GM18873 (cell line): ENCODE results near the gene NANS.
"Not testable (repeated sequence)": the region's sequence is repeated elsewhere in the genome, so short reads cannot be mapped to it uniquely, and the experiment has no call there.

ENCODE experiments used
- ATAC-seq: cut with Tn5 transposase; IDR thresholded peaks from one replicate; pipeline ENCODE4 v1.9.1; 2021; ENCODE audit warnings: mild to moderate bottlenecking, moderate library complexity, moderate number of reproducible peaks; ENCODE audit not compliant: unreplicated experiment, low FRiP score

NANS gene

GRCh38 chr9:98128316-98128715 is 71.8 kb downstream of the NANS start:
- no peak for ATAC-seq

GRCh38 chr9:98129451-98129881 is 72.9 kb downstream of the NANS start:
- no peak for ATAC-seq

- not testable (repeated sequence) for ATAC-seq
Observed at GRCh38 chr9:98130060-98130459, 73.5 kb downstream of the NANS start.

GRCh38 chr9:98130576-98131228 is 74.2 kb downstream of the NANS start:
- no peak for ATAC-seq

- ATAC-seq: no peak
Observed at GRCh38 chr9:98132158-98132557, 75.6 kb downstream of the NANS start.
